GM19372 (cell line): Measurements from ENCODE around the gene IFNLR1.

Experiments used
- ATAC-seq: cut with Tn5 transposase; IDR thresholded peaks from one replicate; pipeline ENCODE4 v1.9.1; 2021; ENCODE audit warnings: mild to moderate bottlenecking, low read depth, moderate library complexity; ENCODE audit not compliant: unreplicated experiment

IFNLR1 gene

GRCh38 chr1:24206516-24207394, 19.7 kb upstream of the IFNLR1 start:
- no peak for ATAC-seq

- ATAC-seq = no peak
These were observed 19.0 kb upstream of the IFNLR1 start for GRCh38 chr1:24206083-24206464.

- ATAC-seq = no peak
These were observed 18.4 kb upstream of the IFNLR1 start for GRCh38 chr1:24205345-24206082.

- ATAC-seq = no peak
These were observed 17.0 kb upstream of the IFNLR1 start for GRCh38 chr1:24204116-24204515.

- no peak for ATAC-seq
These were observed 16.3 kb upstream of the IFNLR1 start for GRCh38 chr1:24203404-24203803.

- ATAC-seq = no peak
These were observed 15.9 kb upstream of the IFNLR1 start for GRCh38 chr1:24202987-24203386.

GRCh38 chr1:24202556-24202955, 15.5 kb upstream of the IFNLR1 start:
- ATAC-seq = no peak

GRCh38 chr1:24201941-24202440, 14.9 kb upstream of the IFNLR1 start:
- no peak for ATAC-seq

- ATAC-seq = no peak
These were observed 12.3 kb upstream of the IFNLR1 start for GRCh38 chr1:24199291-24199900.

- ATAC-seq = no peak
These were observed 11.7 kb upstream of the IFNLR1 start for GRCh38 chr1:24198766-24199165.

GRCh38 chr1:24195874-24196273, 8.8 kb upstream of the IFNLR1 start:
- ATAC-seq = no peak

GRCh38 chr1:24195136-24195535, 8.0 kb upstream of the IFNLR1 start:
- no peak for ATAC-seq

GRCh38 chr1:24193046-24193445, 6.0 kb upstream of the IFNLR1 start:
- ATAC-seq = no peak

- ATAC-seq = no peak
These were observed 4.8 kb upstream of the IFNLR1 start for GRCh38 chr1:24191860-24192259.

GRCh38 chr1:24190983-24191461, 3.9 kb upstream of the IFNLR1 start:
- no peak for ATAC-seq

GRCh38 chr1:24189528-24189927, 2.4 kb upstream of the IFNLR1 start:
- ATAC-seq = no peak

- ATAC-seq = no peak
These were observed 437 bp downstream of the IFNLR1 start for GRCh38 chr1:24186711-24186992.

- no peak for ATAC-seq
These were observed 918 bp downstream of the IFNLR1 start for GRCh38 chr1:24186031-24186710.

- ATAC-seq = no peak
These were observed 2.0 kb downstream of the IFNLR1 start for GRCh38 chr1:24185076-24185475.

GRCh38 chr1:24182061-24182460, 5.0 kb downstream of the IFNLR1 start:
- ATAC-seq = no peak

- no peak for ATAC-seq
These were observed 5.5 kb downstream of the IFNLR1 start for GRCh38 chr1:24181619-24182018.
